Breast epithelium (tissue), 4 donors: ENCODE measurements around the gene CACNA1F. TPM values are rescaled to one million over a fixed set of nuclear protein-coding genes. Genes with fewer than 3 reads are reported as not detected.
A peak's percentile ranks its signal among the peaks of the same experiment; 100 is the strongest.

Source experiments
- DNase-seq, 2 donors: peaks; one replicate each; pipeline ENCODE4 v3.0.0-alpha.2; 2019; ENCODE audit warnings: low spot score in 2 of 2
- H3K27ac ChIP-seq, 2 donors: fragments of 200-600 bp; sonication (generic) in 1 of 2; one replicate each; pipeline ENCODE4 v1.5.1; 2016 to 2019; ENCODE audit warnings: mild to moderate bottlenecking in 1 of 2
- H3K27me3 ChIP-seq, 2 donors: fragments of 200-600 bp; sonication (generic) in 1 of 2; one replicate each; pipeline versions ENCODE4 v1.5.1 to v1.6.0; 2017 to 2019; ENCODE audit warnings: control low read depth in 1 of 2, mild to moderate bottlenecking in 1 of 2
- H3K36me3 ChIP-seq: fragments of 200-600 bp; one replicate; pipeline ENCODE4 v1.5.1; 2019
- H3K4me1 ChIP-seq, 2 donors: fragments of 200-600 bp; sonication (generic); one replicate each; pipeline ENCODE4 v1.5.1; 2016 to 2019; ENCODE audit warnings: control low read depth in 1 of 2
- H3K4me3 ChIP-seq, 3 donors: fragments of 200-600 bp; sonication (generic); 1 replicate in 2 of 3; 2 replicates in 1 of 3; pipeline ENCODE4 v1.5.1; 2016 to 2019; ENCODE audit warnings: mild to moderate bottlenecking in 3 of 3, moderate library complexity in 2 of 3
- H3K9me3 ChIP-seq, 2 donors: fragments of 200-600 bp; sonication (generic) in 1 of 2; one replicate each; pipeline ENCODE4 v1.5.1; 2016 to 2019; ENCODE audit warnings: control low read depth in 1 of 2
- CTCF ChIP-seq, 3 donors: fragments of 450-650 bp; IDR thresholded peaks; one replicate each; pipeline ENCODE4 v1.5.1; 2016 to 2017; ENCODE audit warnings: antibody characterized with exemption in 3 of 3, mild to moderate bottlenecking in 3 of 3, moderate library complexity in 3 of 3
- POLR2A ChIP-seq: fragments of 450-650 bp; IDR thresholded peaks from one replicate; pipeline ENCODE4 v1.6.1; 2016; ENCODE audit warnings: antibody characterized with exemption, mild to moderate bottlenecking, moderate library complexity
- POLR2AphosphoS5 ChIP-seq, 3 donors: sonication (generic); formaldehyde crosslinking; IDR thresholded peaks; one replicate each; pipeline ENCODE4 v1.6.1; 2017; ENCODE audit warnings: antibody characterized with exemption in 3 of 3
- intact Hi-C: fragments of 100-400 bp; cut with DNase I; formaldehyde crosslinking; loops from one replicate; pipeline ENCODE4 v1.15.1; 2023; ENCODE audit warnings: low total_unique reads
- total RNA-seq, 3 donors: library from RNA; depleted of rRNA; stranded (reverse); fragments of >200 nt; gene quantifications; one replicate each; pipeline ENCODE4 v1.1.0, GENCODE V29; 2016

The CACNA1F gene
- total RNA-seq, 3 donors from 2014 or later, result 0.48 to 1.8 (median 0.66) TPM

- peaks cover 0 to 8% of the 10 kb centered on the region in 2 donors for H3K27me3 ChIP-seq
- TF ChIP-seq CTCF (IDR thresholded peaks at IDR 0.05) (peak in 2 of 3 donors; percentile 15 to 29), POLR2AphosphoS5 (IDR thresholded peaks at IDR 0.05) (no peak)
- no peaks in the 10 kb centered on the region for H3K9me3 ChIP-seq
- no peaks in the 10 kb centered on the region for H3K36me3 ChIP-seq
- no peaks in the 10 kb centered on the region for H3K4me1 ChIP-seq
- peak overlapping the region; percentile 77 to 92 for H3K27ac ChIP-seq
- DNase-seq, result peak; percentile 83 to 87
- peak overlapping the region; percentile 33 to 60 (median 35) for H3K4me3 ChIP-seq
- intact Hi-C loops, result no loop called here
These were observed 66.9 kb downstream of the CACNA1F start for GRCh38 chrX:49165901-49166881.

- intact Hi-C loops, result no loop called here
- Histone ChIP-seq H3K36me3 (no peaks in the 10 kb centered on the region), H3K27me3 (peaks cover 0 to 8% of the 10 kb centered on the region in 2 donors), H3K27ac (peak overlapping the region; percentile 87 to 98), H3K4me1 (no peaks in the 10 kb centered on the region), H3K9me3 (no peaks in the 10 kb centered on the region), H3K4me3 (no peak overlapping the region)
- TF ChIP-seq POLR2A (no peak), POLR2AphosphoS5 (IDR thresholded peaks at IDR 0.05) (no peak), CTCF (IDR thresholded peaks at IDR 0.05) (no peak)
- no peak for DNase-seq
These were observed 68.4 kb downstream of the CACNA1F start for GRCh38 chrX:49164589-49165360.

- intact Hi-C loops, result no loop called here
- Histone ChIP-seq H3K9me3 (no peaks in the 10 kb centered on the region), H3K36me3 (no peaks in the 10 kb centered on the region), H3K4me3 (peak overlapping the region; percentile 36 to 70 (median 51)), H3K4me1 (no peaks in the 10 kb centered on the region), H3K27ac (peak overlapping the region; percentile 87 to 98), H3K27me3 (peaks cover 0 to 15% of the 10 kb centered on the region in 2 donors)
- TF ChIP-seq CTCF (IDR thresholded peaks at IDR 0.05), result peak in 2 of 3 donors; percentile 33 to 83
- TF ChIP-seq POLR2AphosphoS5 (IDR thresholded peaks at IDR 0.05), result peak in 2 of 3 donors; percentile 48 to 57
- no peak for TF ChIP-seq POLR2A
- DNase-seq, result peak; percentile 82
These were observed 69.4 kb downstream of the CACNA1F start for GRCh38 chrX:49163555-49164419.

- H3K27me3 ChIP-seq, result peaks cover 0 to 23% of the 10 kb centered on the region in 2 donors
- H3K4me3 ChIP-seq, result peak within 1 kb of the TSS; percentile 36 to 70 (median 51)
- H3K4me1 ChIP-seq, result no peaks in the 10 kb centered on the region
- no peak for DNase-seq
- no peaks in the 10 kb centered on the region for H3K9me3 ChIP-seq
- H3K27ac ChIP-seq, result peak within 1 kb of the TSS; percentile 87 to 98
- no peaks in the 10 kb centered on the region for H3K36me3 ChIP-seq
- TF ChIP-seq CTCF (IDR thresholded peaks at IDR 0.05), result no peak
- TF ChIP-seq POLR2AphosphoS5 (IDR thresholded peaks at IDR 0.05), result no peak
- TF ChIP-seq POLR2A, result no peak
- intact Hi-C loops, result no loop called here
These were observed 70.5 kb downstream of the CACNA1F start, which contains the start of gene MAGIX for GRCh38 chrX:49162620-49163019. Gene MAGIX (plus strand): TSS chrX:49162758. CDS start chrX:49162890, 132 bp downstream.
